Measurements from ENCODE around the gene CEP97.
"Not testable (repeated sequence)": the region's sequence is repeated elsewhere in the genome, so short reads cannot be mapped to it uniquely, and the experiment has no call there.

CEP97 gene

GRCh38 chr3:101702726-101703125 lies 21.7 kb upstream of the CEP97 start:
- no peak for DNase-seq

DNA sequence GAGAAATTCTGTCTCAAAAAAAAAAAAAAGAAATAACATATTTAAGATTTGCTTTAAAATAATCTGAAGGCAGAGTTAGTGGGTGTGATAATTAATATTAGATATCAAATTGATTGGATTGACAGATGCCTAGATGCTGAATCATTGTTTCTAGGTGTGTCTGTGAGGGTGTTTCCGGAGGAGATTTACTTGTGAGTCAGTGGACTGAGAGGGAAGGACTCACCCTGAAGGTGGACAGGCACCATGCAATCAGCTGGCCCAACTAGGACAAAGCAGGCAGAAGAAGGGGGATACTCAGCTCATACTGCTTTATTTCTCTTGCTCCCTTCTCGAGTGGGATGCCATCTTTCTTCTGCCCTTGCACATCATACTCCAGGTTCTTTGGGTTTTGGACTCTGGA lies 21.2 kb upstream of the CEP97 start:
- no peak for DNase-seq

DNA sequence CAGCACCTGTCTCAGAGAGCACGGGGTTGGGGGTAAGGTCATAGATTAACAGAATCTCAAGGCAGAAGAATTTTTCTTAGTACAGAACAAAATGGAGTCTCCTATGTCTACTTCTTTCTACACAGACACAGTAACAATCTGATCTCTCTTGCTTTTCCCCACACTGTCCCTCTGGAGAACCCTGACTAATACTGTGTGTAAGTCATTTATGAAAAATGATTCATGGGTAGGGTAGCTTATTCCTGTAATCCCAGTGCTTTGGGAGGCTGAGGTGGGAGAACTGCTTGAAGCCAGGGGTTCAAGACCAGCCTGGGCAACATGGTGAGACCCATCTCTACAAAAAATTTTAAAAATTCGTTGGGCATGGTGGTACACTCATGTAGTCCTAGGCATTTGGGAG lies 19.8 kb upstream of the CEP97 start:
- not testable (repeated sequence) for DNase-seq

GRCh38 chr3:101709126-101709525 lies 15.3 kb upstream of the CEP97 start:
- no peak for DNase-seq

DNA sequence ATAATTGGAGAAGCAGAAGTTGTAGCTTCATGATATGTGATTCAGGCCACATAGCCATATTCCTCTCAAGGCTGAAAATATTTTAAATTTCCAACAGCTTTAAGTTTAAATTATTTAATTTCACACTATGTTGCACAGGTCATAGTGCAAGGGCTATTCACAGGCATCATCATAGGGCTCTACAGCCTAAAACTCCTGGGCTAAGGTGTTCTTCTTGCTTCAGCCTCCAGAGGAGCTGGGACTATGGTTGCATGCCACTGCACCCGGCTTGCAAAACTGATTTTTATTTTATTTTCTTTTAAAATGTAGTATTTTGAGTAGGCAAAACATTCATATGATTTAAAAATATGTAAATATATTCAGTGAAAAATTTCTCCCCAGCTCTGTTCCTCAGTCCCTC lies 6.0 kb upstream of the CEP97 start:
- DNase-seq: no peak

- DNase-seq: no peak
Measured at GRCh38 chr3:101719604-101720185, 4.7 kb upstream of the CEP97 start.

GRCh38 chr3:101720851-101721840 lies 3.3 kb upstream of the CEP97 start:
- no peak for DNase-seq

DNA sequence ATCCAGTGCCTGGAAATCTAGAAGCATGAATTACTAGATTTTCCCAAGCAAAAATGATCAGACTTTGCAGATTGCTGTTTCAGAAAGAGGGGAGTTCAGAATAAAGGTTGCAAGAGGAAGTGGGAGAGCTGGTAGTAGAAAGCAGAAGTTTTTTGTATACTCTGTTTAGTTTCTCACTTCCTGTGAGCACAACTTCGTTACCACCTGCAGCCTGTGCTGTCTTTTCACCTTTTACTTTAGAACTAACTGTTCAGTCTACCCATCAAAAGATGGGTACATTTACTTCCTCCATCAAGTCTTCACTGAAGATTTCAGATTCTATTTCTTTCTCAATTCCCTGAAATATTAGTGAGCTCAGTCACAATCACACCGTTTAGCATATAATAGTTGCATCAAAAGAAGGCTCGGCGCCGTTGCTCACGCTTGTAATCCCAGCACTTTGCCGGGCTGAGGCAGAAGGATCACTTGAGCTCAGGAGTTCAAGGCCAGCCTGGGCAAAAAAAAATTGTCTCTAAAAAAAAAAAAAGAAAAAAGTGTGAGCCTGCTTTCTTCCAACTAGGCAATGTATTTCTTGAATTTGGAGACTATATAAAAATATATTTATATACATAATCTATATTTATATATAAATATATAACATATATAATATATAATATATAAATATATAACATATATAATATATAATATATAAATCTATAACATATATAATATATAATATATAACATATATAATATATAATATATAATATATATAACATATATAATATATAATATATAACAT lies 1.8 kb upstream of the CEP97 start:
- no peak for DNase-seq

- no peak for DNase-seq
Measured at GRCh38 chr3:101725194-101725889, 928 bp downstream of the CEP97 start.

- DNase-seq: no peak
Measured at GRCh38 chr3:101725890-101726275, 1.5 kb downstream of the CEP97 start.

DNA sequence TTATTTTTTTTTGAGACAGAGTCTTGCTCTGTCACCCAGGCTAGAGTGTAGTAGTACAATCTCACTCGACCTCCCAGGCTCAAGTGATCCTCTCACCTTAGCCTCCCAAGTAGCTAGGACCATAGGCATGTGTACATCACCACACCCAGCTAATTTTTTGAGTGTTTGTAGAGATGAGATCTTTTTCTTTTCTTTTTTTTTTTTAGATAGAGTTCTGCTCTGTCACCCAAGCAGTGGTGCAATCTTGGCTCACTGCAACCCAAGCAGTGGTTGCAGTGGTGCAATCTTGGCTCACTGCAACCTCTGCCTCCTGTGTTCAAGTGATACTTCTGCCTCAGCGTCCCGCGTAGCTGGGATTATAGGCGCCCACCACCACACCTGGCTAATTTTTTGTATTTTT lies 5.2 kb downstream of the CEP97 start:
- DNase-seq: no peak

DNA sequence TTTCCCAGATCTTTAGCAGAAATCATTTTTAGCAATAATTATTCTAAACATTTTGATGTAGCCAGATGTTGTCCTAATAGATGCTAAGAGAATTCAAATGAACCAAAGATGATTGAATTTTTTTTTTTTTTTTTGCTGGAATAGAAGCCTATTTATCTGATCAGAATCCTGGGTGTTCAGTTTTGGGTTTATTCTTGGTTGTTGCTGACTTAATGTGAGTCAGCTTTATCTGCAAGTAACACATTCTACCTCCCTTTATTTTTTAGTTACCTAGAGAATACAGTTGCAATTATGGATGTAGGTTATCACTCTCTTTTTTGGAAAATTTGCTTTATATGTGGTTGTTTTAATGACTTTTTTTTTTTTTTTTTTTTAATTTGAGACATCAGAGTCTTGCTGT lies 6.4 kb downstream of the CEP97 start:
- DNase-seq: no peak

GRCh38 chr3:101732240-101732641 lies 7.8 kb downstream of the CEP97 start:
- no peak for DNase-seq

DNA sequence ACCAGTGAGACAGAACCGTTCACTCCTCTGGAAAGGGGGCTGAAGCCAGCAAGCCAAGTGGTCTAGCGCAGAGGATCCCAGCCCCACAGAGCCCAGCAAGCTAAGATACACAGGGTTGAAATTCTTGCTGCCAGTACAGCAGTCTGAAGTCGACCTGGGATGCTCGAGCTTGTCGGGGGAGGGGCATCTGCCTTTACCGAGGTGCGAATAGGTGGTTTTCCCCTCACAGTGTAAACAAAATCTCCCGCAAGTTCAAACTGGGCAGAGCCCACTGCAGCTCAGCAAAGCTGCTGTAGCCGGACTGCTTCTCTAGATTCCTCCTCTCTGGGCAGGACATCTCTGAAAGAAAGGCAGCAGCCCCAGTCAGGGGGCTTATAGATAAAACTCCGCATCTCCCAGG lies 11.4 kb downstream of the CEP97 start:
- DNase-seq: no peak

GRCh38 chr3:101741914-101742313 lies 17.5 kb downstream of the CEP97 start:
- not testable (repeated sequence) for DNase-seq

DNA sequence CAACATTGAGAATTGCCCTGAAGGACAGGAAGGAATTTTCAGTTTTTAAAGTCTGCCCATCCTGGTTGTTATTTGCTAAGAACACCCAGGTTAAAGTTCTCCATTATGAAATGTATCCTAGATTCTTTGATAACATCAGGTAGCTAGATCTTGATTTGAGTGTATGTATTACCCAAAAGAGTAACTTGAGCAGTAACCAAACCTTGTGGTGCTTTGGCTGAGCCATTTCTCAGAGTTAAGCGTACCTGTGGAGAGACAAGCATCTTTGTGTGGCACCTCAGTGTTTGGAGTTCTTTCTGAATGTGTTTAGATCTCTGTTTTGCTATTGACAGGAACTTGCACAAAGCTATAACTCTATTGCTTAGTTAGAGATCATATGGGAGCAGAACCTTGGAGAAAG lies 20.4 kb downstream of the CEP97 start:
- DNase-seq: no peak

GRCh38 chr3:101745934-101746333 lies 21.5 kb downstream of the CEP97 start:
- not testable (repeated sequence) for DNase-seq

GRCh38 chr3:101753386-101754113 lies 29.1 kb downstream of the CEP97 start:
- not testable (repeated sequence) for DNase-seq

DNA sequence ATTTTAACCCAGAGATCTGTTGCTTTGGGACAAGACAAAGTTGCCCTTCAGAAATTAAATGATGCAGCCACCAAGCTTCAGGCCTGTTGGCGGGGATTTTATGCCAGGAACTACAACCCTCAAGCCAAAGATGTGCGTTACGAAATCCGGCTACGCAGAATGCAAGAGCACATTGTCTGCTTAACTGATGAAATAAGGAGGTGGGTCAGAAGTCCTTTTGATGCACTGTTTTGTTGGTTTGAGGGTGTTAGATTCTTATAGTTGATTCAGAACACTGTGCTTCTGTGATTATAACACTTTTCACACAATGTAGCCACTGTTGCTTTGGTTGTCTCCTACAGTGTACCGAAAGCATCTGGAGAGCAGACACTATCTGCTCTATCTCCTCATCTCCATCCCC lies 33.8 kb downstream of the CEP97 start:
- no peak for DNase-seq

DNA sequence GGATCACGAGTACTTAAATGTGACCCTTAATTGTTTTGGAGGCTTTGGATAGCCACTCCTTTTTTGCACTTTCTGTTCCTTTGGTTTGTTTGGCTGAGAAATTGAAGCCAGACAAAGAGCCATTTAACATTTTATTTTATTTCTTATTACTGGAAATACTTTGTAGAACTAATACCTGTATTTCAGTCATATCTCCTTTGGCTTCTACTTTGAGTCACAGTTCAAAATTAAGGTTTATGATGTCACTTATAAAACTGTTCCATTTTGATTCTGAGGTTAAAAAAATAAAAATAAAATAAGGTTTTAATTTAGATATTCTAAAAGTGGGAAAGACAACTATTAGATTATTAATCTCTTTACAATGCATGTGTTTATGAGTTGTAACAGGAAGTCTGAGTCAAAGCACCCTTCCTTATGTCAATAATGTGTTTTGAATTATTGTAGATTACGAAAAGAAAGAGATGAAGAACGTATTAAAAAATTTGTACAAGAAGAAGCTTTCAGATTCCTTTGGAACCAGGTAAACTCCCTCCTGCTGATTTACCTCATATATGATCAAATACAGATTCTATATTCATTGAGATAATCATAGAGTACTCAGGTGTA lies 37.7 kb downstream of the CEP97 start:
- DNase-seq: no peak

DNA sequence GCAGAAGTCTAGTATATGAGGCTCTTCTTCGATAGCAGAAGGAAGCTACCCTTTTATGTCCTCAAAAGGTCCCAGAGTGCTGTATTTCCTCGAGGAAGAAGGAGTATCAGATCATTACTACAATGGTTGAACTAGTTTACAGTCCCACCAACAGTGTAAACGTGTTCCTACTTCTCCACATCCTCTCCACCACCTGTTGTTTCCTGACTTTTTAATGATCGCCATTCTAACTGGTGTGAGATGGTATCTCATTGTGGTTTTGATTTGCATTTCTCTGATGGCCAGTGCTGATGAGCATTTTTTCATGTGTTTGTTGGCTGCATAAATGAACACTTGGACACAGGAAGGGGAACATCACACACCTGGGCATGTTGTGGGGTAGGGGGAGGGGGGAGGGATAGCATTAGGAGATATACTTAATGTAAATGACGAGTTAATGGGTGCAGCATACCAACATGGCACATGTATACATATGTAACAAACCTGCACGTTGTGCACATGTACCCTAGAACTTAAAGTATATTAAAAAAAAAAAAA lies 53.4 kb downstream of the CEP97 start:
- not testable (repeated sequence) for DNase-seq
